IPS DF 6.9 (cell line): ENCODE measurements around the gene GALNT10.
A peak's percentile ranks its signal among the peaks of the same experiment; 100 is the strongest.
"Not testable (repeated sequence)": the region's sequence is repeated elsewhere in the genome, so short reads cannot be mapped to it uniquely, and the experiment has no call there.

ENCODE experiments used
- DNase-seq: peaks from one replicate; pipeline ENCODE4 v3.0.0-alpha.2; 2013; ENCODE audit warnings: low read depth, low spot score
- H3K27ac ChIP-seq: one replicate; pipeline ENCODE4 v1.5.1; 2013; ENCODE audit warnings: low read length, control low read depth
- H3K27me3 ChIP-seq: 2 replicates; pipeline ENCODE4 v1.6.1; 2013; ENCODE audit warnings: mild to moderate bottlenecking, low read length; ENCODE audit not compliant: control insufficient read depth, insufficient read depth
- H3K36me3 ChIP-seq: 2 replicates; pipeline ENCODE4 v1.6.1; 2013; ENCODE audit warnings: low read length; ENCODE audit not compliant: control insufficient read depth, insufficient read depth
- H3K4me1 ChIP-seq: 2 replicates; pipeline ENCODE4 v1.6.1; 2013; ENCODE audit warnings: low read length; ENCODE audit not compliant: control insufficient read depth, insufficient read depth
- H3K4me3 ChIP-seq: 2 replicates; pipeline ENCODE4 v1.5.1; 2013; ENCODE audit warnings: mild to moderate bottlenecking, low read length
- H3K9me3 ChIP-seq: 2 replicates; pipeline ENCODE4 v1.6.1; 2013; ENCODE audit warnings: low read length, inconsistent platforms; ENCODE audit not compliant: control insufficient read depth, insufficient read depth
- WGBS: extraction: QIAGEN DNeasy Blood & Tissue Kit; methylation state at CpG from one replicate; pipeline ENCODE4 v1.1.7; 2013; ENCODE audit warnings: mixed read lengths, missing lambda C conversion rate; ENCODE audit not compliant: insufficient read length, insufficient coverage; 5-methylcytosine and 5-hydroxymethylcytosine counted together

Gene GALNT10

GRCh38 chr5:154190595-154191304 lies at the start of gene GALNT10:
GALNT10 (plus strand) TSS chr5:154190733; CDS start chr5:154190867, 134 bp downstream.
- no peak for DNase-seq
- H3K36me3 ChIP-seq, result no peaks in the 10 kb centered on the region
- H3K9me3 ChIP-seq, result no peaks in the 10 kb centered on the region
- peaks cover 3% of the 10 kb centered on the region; the same call in 1 of the 2 replicates for H3K4me1 ChIP-seq
- peak within 1 kb of the TSS; percentile 92; the same call in 1 of the 2 replicates for H3K4me3 ChIP-seq
- no peak within 1 kb of the TSS for H3K27ac ChIP-seq
- WGBS, result no CpG with 5 or more reads among the region's 84 CpGs
- H3K27me3 ChIP-seq, result peaks cover 16% of the 10 kb centered on the region

- Histone ChIP-seq H3K9me3 (no peaks in the 10 kb centered on the region), H3K4me1 (no peaks in the 10 kb centered on the region), H3K36me3 (no peaks in the 10 kb centered on the region), H3K4me3 (no peak overlapping the region), H3K27me3 (no peaks in the 10 kb centered on the region), H3K27ac (no peak overlapping the region)
- no CpG with 5 or more reads among the region's 1 CpG for WGBS
- no peak for DNase-seq
Measured at GRCh38 chr5:154141745-154142221, 48.8 kb upstream of the GALNT10 start.

GRCh38 chr5:154143211-154143641 lies 47.3 kb upstream of the GALNT10 start:
- Histone ChIP-seq H3K9me3 (no peaks in the 10 kb centered on the region), H3K4me3 (no peak overlapping the region), H3K4me1 (no peaks in the 10 kb centered on the region), H3K27me3 (no peaks in the 10 kb centered on the region), H3K27ac (no peak overlapping the region), H3K36me3 (no peaks in the 10 kb centered on the region)
- DNase-seq, result no peak
- no CpG with 5 or more reads among the region's 6 CpGs for WGBS

GRCh38 chr5:154145268-154145667 lies 45.3 kb upstream of the GALNT10 start:
- no peak for DNase-seq
- Histone ChIP-seq H3K36me3 (no peaks in the 10 kb centered on the region), H3K4me1 (no peaks in the 10 kb centered on the region), H3K27me3 (no peaks in the 10 kb centered on the region), H3K27ac (no peak overlapping the region), H3K4me3 (no peak overlapping the region), H3K9me3 (no peaks in the 10 kb centered on the region)
- no CpG with 5 or more reads among the region's 4 CpGs for WGBS

GRCh38 chr5:154146409-154146808 lies 44.1 kb upstream of the GALNT10 start:
- Histone ChIP-seq H3K27me3 (no peaks in the 10 kb centered on the region), H3K36me3 (no peaks in the 10 kb centered on the region), H3K4me3 (no peak overlapping the region), H3K9me3 (no peaks in the 10 kb centered on the region), H3K4me1 (no peaks in the 10 kb centered on the region), H3K27ac (no peak overlapping the region)
- no peak for DNase-seq

- no peaks in the 10 kb centered on the region for H3K4me1 ChIP-seq
- H3K36me3 ChIP-seq, result no peaks in the 10 kb centered on the region
- no peak overlapping the region for H3K4me3 ChIP-seq
- WGBS, result no CpG with 5 or more reads among the region's 2 CpGs
- no peaks in the 10 kb centered on the region for H3K9me3 ChIP-seq
- no peak for DNase-seq
- no peaks in the 10 kb centered on the region for H3K27me3 ChIP-seq
- H3K27ac ChIP-seq, result no peak overlapping the region
Measured at GRCh38 chr5:154147666-154148065, 42.9 kb upstream of the GALNT10 start.

GRCh38 chr5:154150471-154150870 lies 40.1 kb upstream of the GALNT10 start:
- not testable (repeated sequence) for H3K4me3 ChIP-seq, H3K4me1 ChIP-seq, H3K9me3 ChIP-seq, H3K27ac ChIP-seq, H3K36me3 ChIP-seq, H3K27me3 ChIP-seq, DNase-seq
- WGBS, result no CpG with 5 or more reads among the region's 2 CpGs

GRCh38 chr5:154157483-154158378 lies 32.8 kb upstream of the GALNT10 start:
- Histone ChIP-seq H3K36me3 (no peaks in the 10 kb centered on the region), H3K4me1 (no peaks in the 10 kb centered on the region), H3K27me3 (no peaks in the 10 kb centered on the region), H3K9me3 (no peaks in the 10 kb centered on the region), H3K4me3 (no peak overlapping the region), H3K27ac (no peak overlapping the region)
- no CpG with 5 or more reads among the region's 6 CpGs for WGBS
- no peak for DNase-seq

GRCh38 chr5:154158379-154158737 lies 32.2 kb upstream of the GALNT10 start:
- H3K27ac ChIP-seq, result no peak overlapping the region
- no peak for DNase-seq
- no peaks in the 10 kb centered on the region for H3K9me3 ChIP-seq
- no peaks in the 10 kb centered on the region for H3K27me3 ChIP-seq
- no CpG with 5 or more reads among the region's 1 CpG for WGBS
- no peak overlapping the region for H3K4me3 ChIP-seq
- H3K4me1 ChIP-seq, result no peaks in the 10 kb centered on the region
- H3K36me3 ChIP-seq, result no peaks in the 10 kb centered on the region

GRCh38 chr5:154159343-154159742 lies 31.2 kb upstream of the GALNT10 start:
- Histone ChIP-seq H3K36me3 (no peaks in the 10 kb centered on the region), H3K27ac (no peak overlapping the region), H3K27me3 (no peaks in the 10 kb centered on the region), H3K9me3 (no peaks in the 10 kb centered on the region), H3K4me1 (no peaks in the 10 kb centered on the region), H3K4me3 (no peak overlapping the region)
- no peak for DNase-seq
